Kidney epithelial cell (primary cell): ENCODE measurements around the gene RPA1. TPM values are rescaled to one million over a fixed set of nuclear protein-coding genes. Genes with fewer than 3 reads are reported as not detected.
"Not testable (repeated sequence)": the region's sequence is repeated elsewhere in the genome, so short reads cannot be mapped to it uniquely, and the experiment has no call there.

ENCODE experiments used
- DNase-seq: peaks from one replicate; pipeline ENCODE4 v3.0.0-alpha.2; 2010; ENCODE audit warnings: low read depth
- H3K27me3 ChIP-seq: 2 replicates; pipeline ENCODE4 v1.6.0; 2011; ENCODE audit warnings: low read length; ENCODE audit not compliant: control insufficient read depth, insufficient read depth
- H3K36me3 ChIP-seq: 2 replicates; pipeline ENCODE4 v1.5.1; 2011; ENCODE audit warnings: low read length; ENCODE audit not compliant: control insufficient read depth, insufficient read depth
- H3K4me3 ChIP-seq: 2 replicates; pipeline ENCODE4 v1.5.1; 2011; ENCODE audit warnings: low read depth, mild to moderate bottlenecking, control low read depth, low read length
- total RNA-seq: library from RNA; depleted of rRNA; stranded (reverse); fragments of >200 nt; gene quantifications from 2 replicates; pipeline ENCODE4 v1.2.3, GENCODE V29; 2015
- TF ChIP-seq, protein P1 (sequence below): IDR thresholded peaks from 2 replicates; pipeline ENCODE4 v1.5.1; 2011; ENCODE audit warnings: mild to moderate bottlenecking, moderate library complexity, low read length, control low read depth, inconsistent platforms; ENCODE audit not compliant: insufficient read depth, poor library complexity, severe bottlenecking

RPA1 gene
- total RNA-seq, 1 donor from 2014 or later: 30.3 TPM

DNA sequence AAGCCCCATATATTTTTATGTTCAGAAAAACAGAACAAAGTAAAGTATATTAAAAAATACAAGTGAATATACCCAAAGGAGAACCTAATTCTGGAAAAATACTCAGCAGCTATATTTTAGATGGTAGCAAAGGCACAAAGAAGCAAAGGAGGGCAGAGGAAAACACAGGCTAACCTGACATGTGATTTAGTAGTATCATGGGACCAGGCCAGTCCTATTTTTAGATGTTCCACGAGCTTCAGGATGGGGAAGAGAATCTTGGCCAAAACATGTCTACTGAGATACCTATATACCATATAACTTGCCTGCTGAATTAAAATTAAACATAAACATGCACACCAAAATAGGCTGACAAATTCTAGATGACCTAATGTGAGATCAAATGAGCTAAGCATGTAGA lies 33.0 kb upstream of the RPA1 start:
- Histone ChIP-seq H3K4me3 (no peak overlapping the region), H3K27me3 (no peaks in the 10 kb centered on the region), H3K36me3 (peaks cover 5% of the 10 kb centered on the region)
- TF ChIP-seq, protein P1, sequence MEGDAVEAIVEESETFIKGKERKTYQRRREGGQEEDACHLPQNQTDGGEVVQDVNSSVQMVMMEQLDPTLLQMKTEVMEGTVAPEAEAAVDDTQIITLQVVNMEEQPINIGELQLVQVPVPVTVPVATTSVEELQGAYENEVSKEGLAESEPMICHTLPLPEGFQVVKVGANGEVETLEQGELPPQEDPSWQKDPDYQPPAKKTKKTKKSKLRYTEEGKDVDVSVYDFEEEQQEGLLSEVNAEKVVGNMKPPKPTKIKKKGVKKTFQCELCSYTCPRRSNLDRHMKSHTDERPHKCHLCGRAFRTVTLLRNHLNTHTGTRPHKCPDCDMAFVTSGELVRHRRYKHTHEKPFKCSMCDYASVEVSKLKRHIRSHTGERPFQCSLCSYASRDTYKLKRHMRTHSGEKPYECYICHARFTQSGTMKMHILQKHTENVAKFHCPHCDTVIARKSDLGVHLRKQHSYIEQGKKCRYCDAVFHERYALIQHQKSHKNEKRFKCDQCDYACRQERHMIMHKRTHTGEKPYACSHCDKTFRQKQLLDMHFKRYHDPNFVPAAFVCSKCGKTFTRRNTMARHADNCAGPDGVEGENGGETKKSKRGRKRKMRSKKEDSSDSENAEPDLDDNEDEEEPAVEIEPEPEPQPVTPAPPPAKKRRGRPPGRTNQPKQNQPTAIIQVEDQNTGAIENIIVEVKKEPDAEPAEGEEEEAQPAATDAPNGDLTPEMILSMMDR: no peak
- DNase-seq: no peak

DNA sequence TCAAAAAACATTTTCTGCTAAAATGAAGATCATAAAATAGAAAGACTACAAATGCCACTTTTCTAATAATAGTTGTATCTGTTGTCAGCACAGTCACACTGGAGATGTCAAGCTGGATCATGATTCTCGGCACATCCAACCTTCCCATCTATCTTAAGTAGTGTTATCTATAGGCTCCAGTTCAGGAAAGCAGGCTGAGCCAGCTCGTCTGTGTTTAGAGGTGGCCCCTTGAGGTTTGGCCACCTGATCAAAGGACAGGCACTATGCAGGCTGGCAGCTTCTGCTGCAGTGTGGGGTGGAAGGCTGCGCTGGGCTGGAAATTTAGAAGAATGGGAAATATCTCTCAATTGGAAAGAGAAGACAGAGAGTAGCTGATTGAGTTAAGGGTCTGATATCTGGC lies 32.5 kb upstream of the RPA1 start:
- no peak overlapping the region for H3K4me3 ChIP-seq
- no peak for DNase-seq
- H3K27me3 ChIP-seq: no peaks in the 10 kb centered on the region
- H3K36me3 ChIP-seq: peaks cover 5% of the 10 kb centered on the region
- TF ChIP-seq, protein P1: no peak

DNA sequence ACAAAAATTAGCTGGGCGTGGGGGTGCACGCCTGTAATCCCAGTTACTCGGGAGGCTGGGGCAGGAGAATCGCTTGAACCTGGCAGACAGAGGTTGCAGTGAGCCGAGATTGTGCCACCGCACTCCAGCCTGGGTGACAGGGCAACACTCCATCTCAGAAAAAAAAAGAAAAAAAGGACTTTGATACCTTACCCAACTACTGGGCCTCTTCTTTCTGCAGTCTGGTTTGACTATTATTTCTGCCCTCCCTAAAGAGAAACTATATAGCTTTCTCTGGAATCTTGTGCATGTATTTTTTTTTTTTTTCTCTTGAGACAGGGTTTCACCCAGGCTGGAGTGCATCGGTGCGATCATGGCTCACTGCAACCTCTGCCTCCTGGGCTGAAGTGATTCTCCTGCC lies 32.0 kb upstream of the RPA1 start:
- not testable (repeated sequence) for H3K27me3 ChIP-seq, DNase-seq, H3K36me3 ChIP-seq, H3K4me3 ChIP-seq

DNA sequence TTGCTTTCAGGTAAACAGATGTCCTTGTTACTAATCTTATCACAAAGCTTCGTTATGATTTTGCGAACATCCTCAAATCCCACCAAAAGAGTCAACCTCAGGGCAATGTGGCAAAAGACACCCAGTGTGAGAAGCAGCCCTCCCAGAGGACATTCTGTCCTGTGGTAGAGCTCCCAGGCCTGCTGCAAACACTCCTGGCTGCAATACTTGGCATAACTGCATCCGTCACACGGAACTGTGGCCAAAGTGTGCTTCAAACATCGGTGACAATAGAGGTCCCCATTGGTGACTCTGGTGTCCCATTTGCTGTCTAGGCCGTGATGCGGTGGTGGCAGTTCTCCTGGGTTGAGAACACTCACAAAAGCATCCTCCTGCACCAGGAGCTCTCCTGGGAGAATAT lies 29.6 kb upstream of the RPA1 start:
- H3K36me3 ChIP-seq: peaks cover 5% of the 10 kb centered on the region
- no peaks in the 10 kb centered on the region for H3K27me3 ChIP-seq
- no peak for DNase-seq
- no peak overlapping the region for H3K4me3 ChIP-seq
- TF ChIP-seq, protein P1: no peak

DNA sequence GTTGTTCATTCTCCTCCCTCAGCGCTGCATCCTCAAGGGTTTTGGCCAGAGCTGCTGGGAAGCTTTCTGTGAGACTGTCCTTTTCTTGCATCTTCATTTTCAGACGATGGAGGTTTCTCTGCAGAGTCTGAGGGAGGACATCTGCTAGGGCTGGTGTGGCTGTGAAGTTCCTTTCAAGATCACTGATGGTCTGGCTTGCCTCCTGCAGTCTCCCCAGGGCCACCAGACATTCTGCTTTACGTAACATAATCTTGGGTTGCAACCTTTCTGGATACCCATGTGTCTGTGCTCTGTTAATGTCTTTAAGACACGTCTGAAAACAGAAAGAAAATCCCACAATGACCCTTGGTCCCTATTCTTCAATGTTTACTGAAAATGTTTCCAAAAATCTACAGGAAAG lies 29.1 kb upstream of the RPA1 start:
- no peaks in the 10 kb centered on the region for H3K27me3 ChIP-seq
- H3K4me3 ChIP-seq: no peak overlapping the region
- TF ChIP-seq, protein P1: no peak
- H3K36me3 ChIP-seq: peaks cover 5% of the 10 kb centered on the region
- DNase-seq: no peak

DNA sequence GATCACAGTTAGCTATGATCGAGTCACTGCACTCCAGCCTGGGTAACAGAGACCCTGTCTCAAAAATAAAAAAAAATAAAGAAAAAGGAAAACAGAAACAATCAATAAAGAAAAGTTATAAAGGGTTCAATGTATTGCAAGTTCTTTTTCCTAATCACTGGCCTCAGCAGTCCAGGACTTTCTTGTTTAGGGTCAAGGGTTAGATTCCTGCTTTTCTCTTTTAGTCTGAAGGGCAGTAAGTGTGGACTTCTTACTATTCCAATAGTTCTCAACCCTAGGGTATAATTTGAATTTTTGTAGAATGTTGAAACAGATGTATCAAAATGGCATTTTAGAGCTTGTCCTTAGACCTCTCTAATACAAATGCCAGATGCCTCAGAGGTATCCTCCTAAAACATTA lies 27.4 kb upstream of the RPA1 start:
- TF ChIP-seq, protein P1: no peak
- Histone ChIP-seq H3K36me3 (peaks cover 5% of the 10 kb centered on the region), H3K4me3 (no peak overlapping the region), H3K27me3 (no peaks in the 10 kb centered on the region)
- DNase-seq: no peak

DNA sequence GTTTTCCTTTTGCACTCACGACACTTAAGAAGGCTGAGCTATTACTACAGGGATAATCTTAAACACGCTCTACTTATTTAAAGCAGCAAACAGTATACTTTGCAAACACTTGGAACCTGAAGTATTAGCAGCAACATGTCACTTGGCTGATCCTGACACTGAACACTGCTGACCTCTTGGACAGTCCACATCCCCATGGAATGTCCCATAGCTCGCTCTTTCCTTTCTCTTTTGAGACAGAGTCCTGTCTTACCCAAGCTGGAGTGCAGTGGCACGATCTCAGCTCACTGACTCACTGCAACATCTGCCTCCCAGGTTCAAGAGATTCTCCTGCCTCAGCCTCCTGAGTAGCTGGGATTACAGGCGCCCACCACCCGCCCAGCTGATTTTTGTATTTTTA lies 26.5 kb upstream of the RPA1 start:
- H3K27me3 ChIP-seq: no peaks in the 10 kb centered on the region
- peaks cover 5% of the 10 kb centered on the region for H3K36me3 ChIP-seq
- TF ChIP-seq, protein P1: no peak
- DNase-seq: no peak
- H3K4me3 ChIP-seq: no peak overlapping the region
